SU-DHL-6 (cell line): ENCODE results near the gene TMEM258.

Experiments
- H2AFZ ChIP-seq: fragments of 200-600 bp; sonication (generic); 2 replicates; pipeline ENCODE4 v1.6.1; 2014; ENCODE audit warnings: low read depth, mild to moderate bottlenecking, moderate library complexity, mixed read lengths, antibody characterized with exemption, low read length; ENCODE audit not compliant: severe bottlenecking
- H3F3A ChIP-seq: fragments of 200-600 bp; shearing (Covaris generic); 2 replicates; pipeline ENCODE4 v1.6.0; 2016; ENCODE audit warnings: antibody characterized with exemption, mild to moderate bottlenecking; ENCODE audit not compliant: insufficient read depth
- H3K27ac ChIP-seq: fragments of 200-600 bp; sonication (generic); 2 replicates; pipeline ENCODE4 v1.5.1; 2016; ENCODE audit warnings: low read depth, mild to moderate bottlenecking, low read length, moderate library complexity, mixed read lengths
- H3K27me3 ChIP-seq: fragments of 200-600 bp; sonication (generic), shearing (Covaris generic); 2 replicates; pipeline ENCODE4 v1.6.0; 2014; ENCODE audit warnings: mild to moderate bottlenecking, low read length
- H3K36me3 ChIP-seq: fragments of 200-600 bp; sonication (generic); 2 replicates; pipeline ENCODE4 v1.6.1; 2014; ENCODE audit warnings: mild to moderate bottlenecking, low read length, mixed read lengths
- H3K4me2 ChIP-seq: fragments of 300-600, 200-600 bp; shearing (Covaris generic), sonication (generic); 2 replicates; pipeline ENCODE4 v1.6.0; 2014; ENCODE audit warnings: low read length, low read depth, mild to moderate bottlenecking; ENCODE audit not compliant: poor library complexity, severe bottlenecking
- H3K4me3 ChIP-seq: fragments of 200-600 bp; sonication (generic); 2 replicates; pipeline ENCODE4 v1.5.1; 2014; ENCODE audit warnings: antibody characterized with exemption, low read length, mild to moderate bottlenecking, mixed read lengths; ENCODE audit not compliant: insufficient read depth, poor library complexity, severe bottlenecking
- H3K79me2 ChIP-seq: fragments of 200-600 bp; sonication (generic); 2 replicates; pipeline ENCODE4 v1.6.1; 2014; ENCODE audit warnings: mild to moderate bottlenecking, low read length, moderate library complexity; ENCODE audit not compliant: insufficient read depth
- H3K9ac ChIP-seq: fragments of 200-600 bp; sonication (generic); 2 replicates; pipeline ENCODE4 v1.7.0; 2014; ENCODE audit warnings: mild to moderate bottlenecking, low read length
- H3K9me2 ChIP-seq: fragments of 200-600 bp; sonication (generic); replicated peaks from 2 replicates; pipeline ENCODE4 v1.6.1; 2014; ENCODE audit warnings: low read length; ENCODE audit not compliant: insufficient read depth
- H3K9me3 ChIP-seq: fragments of 200-600 bp; sonication (generic); 2 replicates; pipeline ENCODE4 v1.6.1; 2014; ENCODE audit warnings: low read length, mixed read lengths; ENCODE audit not compliant: insufficient read depth
- H4K20me1 ChIP-seq: fragments of 200-600 bp; sonication (generic); 2 replicates; pipeline ENCODE4 v1.6.1; 2014; ENCODE audit warnings: low read depth, mild to moderate bottlenecking, antibody characterized with exemption, low read length, moderate library complexity, mixed read lengths
- EZH2phosphoT487 ChIP-seq: fragments of 200-600 bp; sonication (generic), shearing (Covaris generic); conservative IDR thresholded peaks from 2 replicates; pipeline ENCODE4 v1.6.1; 2018; ENCODE audit warnings: mild to moderate bottlenecking, antibody characterized with exemption, low read length, moderate library complexity, mixed read lengths
- TF ChIP-seq, protein P1 (sequence below): fragments of 200-600 bp; sonication (generic); IDR thresholded peaks from one replicate; pipeline ENCODE4 v1.5.1; 2017; ENCODE audit warnings: antibody characterized with exemption, mild to moderate bottlenecking, low read length, moderate library complexity; ENCODE audit not compliant: insufficient read depth, poor library complexity, severe bottlenecking

The TMEM258 gene

DNA sequence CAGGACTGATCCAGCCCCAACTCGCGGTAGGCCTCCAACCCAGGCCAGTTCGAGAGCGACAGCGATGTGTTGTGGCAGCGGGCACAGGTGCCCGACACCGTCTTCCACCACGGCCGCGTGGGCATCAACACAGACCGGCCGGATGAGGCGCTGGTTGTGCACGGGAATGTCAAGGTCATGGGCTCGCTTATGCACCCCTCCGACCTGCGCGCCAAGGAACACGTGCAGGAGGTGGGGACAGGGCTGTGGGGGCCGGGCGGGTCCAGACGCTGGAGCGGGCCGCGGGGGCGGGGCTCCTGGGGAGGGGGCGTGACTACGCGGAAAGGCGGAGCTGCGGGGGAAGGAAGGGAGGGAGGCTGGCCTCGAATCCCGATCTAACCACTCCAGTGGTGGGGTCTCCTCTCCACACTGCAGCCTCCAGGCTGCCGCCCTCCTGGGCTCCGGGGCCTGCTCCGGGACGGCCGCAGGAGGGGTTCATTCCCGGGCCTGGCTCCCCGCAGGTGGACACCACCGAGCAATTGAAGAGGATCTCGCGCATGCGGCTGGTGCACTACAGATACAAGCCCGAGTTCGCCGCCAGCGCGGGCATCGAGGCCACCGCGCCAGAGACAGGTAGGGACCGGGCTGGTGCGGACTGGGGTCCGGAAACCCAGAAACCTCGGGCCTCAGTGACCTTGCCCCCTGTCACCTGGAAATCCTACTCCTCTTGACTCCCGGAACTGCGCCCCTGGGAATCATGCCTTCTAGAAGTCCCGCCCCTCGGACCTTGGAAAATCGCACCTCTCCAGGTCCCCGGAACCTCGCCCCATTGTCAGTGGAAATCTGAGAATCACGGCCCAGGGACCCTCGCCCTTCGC lies 14.9 kb downstream of the TMEM258 start:
- Histone ChIP-seq H3K4me2 (no peak overlapping the region), H4K20me1 (no peaks in the 10 kb centered on the region), H3K27me3 (no peaks in the 10 kb centered on the region), H3K27ac (no peak overlapping the region), H3K9me3 (no peaks in the 10 kb centered on the region), H3K79me2 (no peaks in the 10 kb centered on the region), H2AFZ (no peak overlapping the region), H3F3A (no peaks in the 10 kb centered on the region), H3K9me2 (no peaks in the 10 kb centered on the region), H3K9ac (no peak overlapping the region), H3K4me3 (no peak overlapping the region), H3K36me3 (no peaks in the 10 kb centered on the region)
- no peak for TF ChIP-seq EZH2phosphoT487
- TF ChIP-seq, protein P1, sequence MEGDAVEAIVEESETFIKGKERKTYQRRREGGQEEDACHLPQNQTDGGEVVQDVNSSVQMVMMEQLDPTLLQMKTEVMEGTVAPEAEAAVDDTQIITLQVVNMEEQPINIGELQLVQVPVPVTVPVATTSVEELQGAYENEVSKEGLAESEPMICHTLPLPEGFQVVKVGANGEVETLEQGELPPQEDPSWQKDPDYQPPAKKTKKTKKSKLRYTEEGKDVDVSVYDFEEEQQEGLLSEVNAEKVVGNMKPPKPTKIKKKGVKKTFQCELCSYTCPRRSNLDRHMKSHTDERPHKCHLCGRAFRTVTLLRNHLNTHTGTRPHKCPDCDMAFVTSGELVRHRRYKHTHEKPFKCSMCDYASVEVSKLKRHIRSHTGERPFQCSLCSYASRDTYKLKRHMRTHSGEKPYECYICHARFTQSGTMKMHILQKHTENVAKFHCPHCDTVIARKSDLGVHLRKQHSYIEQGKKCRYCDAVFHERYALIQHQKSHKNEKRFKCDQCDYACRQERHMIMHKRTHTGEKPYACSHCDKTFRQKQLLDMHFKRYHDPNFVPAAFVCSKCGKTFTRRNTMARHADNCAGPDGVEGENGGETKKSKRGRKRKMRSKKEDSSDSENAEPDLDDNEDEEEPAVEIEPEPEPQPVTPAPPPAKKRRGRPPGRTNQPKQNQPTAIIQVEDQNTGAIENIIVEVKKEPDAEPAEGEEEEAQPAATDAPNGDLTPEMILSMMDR: no peak

DNA sequence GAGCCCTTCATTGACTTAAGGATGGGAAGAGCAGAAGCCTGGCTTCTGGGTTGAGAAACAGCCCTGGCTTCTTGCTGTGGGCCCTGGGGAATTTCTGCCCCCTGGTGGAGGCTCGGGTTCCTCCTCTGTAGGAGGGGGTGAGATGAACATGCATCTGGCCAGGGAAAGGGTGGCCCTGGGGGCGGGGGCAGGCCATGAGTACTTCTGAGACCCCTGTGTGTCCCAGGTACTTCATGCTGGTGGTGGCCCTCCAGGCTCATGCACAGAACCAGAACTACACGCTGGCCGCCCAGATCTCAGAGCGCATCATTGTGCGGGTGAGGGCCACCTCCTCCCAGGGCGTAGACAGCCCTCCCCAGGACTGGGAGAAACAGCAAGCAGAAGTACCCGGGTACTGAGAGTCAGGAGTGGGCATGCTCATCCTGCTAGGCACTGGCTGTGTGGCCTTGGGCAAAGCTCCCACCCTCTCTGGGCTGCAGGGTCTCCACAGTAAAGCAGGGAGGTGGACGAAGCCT lies 15.8 kb downstream of the TMEM258 start:
- Histone ChIP-seq H2AFZ (no peak overlapping the region), H3K9ac (no peak overlapping the region), H3K36me3 (no peaks in the 10 kb centered on the region), H4K20me1 (no peaks in the 10 kb centered on the region), H3K9me2 (no peaks in the 10 kb centered on the region), H3K27me3 (no peaks in the 10 kb centered on the region), H3K27ac (no peak overlapping the region), H3K4me2 (no peak overlapping the region), H3F3A (no peaks in the 10 kb centered on the region), H3K4me3 (no peak overlapping the region), H3K9me3 (no peaks in the 10 kb centered on the region), H3K79me2 (no peaks in the 10 kb centered on the region)
- no peak for TF ChIP-seq EZH2phosphoT487
- TF ChIP-seq, protein P1: peak; percentile 58

DNA sequence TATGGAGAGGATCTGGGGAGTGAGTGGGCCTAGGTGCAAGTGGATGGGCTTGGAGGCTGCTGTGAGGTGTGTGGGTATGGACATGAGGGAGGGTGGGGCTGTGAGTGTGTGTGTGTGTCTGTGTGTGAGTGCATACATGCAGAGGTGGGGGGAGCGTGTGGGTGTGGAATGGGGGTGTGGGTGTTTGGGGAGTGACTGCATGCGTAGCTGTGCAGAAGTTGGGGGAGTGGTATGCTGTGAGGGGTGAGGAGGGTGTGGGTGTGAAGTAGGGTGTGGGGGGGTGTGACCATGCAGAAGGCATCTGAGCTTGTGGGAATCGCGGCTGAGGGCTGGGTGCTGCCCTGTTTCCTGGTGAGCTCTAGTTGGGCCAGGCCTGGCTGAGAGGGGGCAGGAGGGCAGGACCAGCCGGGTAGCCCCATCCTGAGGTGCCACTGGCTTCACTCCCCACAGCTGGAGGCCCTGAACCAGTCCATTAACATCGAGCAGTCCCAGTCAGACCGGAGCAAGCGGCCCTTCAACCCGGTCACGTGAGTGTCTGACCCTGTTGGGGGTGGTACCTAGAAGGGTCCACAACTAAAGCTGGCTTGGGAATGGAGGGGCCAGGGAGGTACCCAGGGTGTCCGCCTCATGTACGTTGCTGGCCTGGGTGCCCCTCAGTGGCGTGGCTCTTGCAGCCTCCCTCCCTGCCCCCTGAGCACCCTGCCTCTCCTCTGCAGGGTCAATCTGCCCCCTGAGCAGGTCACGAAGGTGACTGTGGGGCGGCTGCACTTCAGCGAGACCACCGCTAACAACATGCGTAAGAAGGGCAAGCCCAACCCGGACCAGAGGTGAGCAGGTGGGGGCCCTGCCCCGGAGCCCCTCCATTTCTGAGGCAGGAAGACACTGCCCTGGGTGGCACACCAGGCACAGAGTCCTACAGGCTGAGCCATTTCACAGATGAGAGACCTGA lies 16.5 kb downstream of the TMEM258 start:
- Histone ChIP-seq H3K79me2 (no peaks in the 10 kb centered on the region), H3K27me3 (no peaks in the 10 kb centered on the region), H3K9me2 (no peaks in the 10 kb centered on the region), H4K20me1 (no peaks in the 10 kb centered on the region), H3K36me3 (no peaks in the 10 kb centered on the region), H3K9ac (no peak overlapping the region), H2AFZ (no peak overlapping the region), H3K9me3 (no peaks in the 10 kb centered on the region), H3F3A (no peaks in the 10 kb centered on the region), H3K27ac (no peak overlapping the region), H3K4me2 (no peak overlapping the region), H3K4me3 (no peak overlapping the region)
- no peak for TF ChIP-seq EZH2phosphoT487
- TF ChIP-seq, protein P1: no peak
